Measurements from ENCODE around the gene CD81.

Gene CD81

DNA sequence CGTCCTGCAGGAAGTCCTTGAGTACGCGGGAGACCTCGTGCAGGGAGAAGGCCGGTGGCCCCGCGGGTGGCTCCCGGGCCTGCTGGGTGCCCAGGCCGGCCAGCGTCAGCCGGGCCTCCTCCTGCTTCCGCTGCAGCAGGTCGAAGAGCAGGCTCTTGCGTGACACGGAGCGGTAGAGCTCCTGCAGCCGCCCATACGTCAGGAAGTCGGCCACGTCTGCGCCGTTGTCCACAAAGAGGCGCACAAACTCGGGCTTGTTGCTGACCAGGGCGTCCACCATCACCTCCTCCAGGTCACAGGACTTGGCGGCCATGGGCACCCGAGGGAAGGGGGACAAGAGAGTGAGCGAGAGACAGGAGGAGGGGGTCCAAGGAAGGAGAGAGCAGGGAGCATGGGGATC lies 38.1 kb downstream of the CD81 start:
- peaks cover 1% of the 10 kb centered on the region for H3K4me1 ChIP-seq
- no peaks in the 10 kb centered on the region for H3K36me3 ChIP-seq
- no peak overlapping the region for H3K4me3 ChIP-seq (ENCODE audit: low read depth, low read length)
- H3K9me3 ChIP-seq, result no peaks in the 10 kb centered on the region
- no peak for TF ChIP-seq CTCF (IDR thresholded peaks at IDR 0.05; ENCODE audit: low read depth, low read length)
- H3K27me3 ChIP-seq, result no peaks in the 10 kb centered on the region
- no peak for DNase-seq

DNA sequence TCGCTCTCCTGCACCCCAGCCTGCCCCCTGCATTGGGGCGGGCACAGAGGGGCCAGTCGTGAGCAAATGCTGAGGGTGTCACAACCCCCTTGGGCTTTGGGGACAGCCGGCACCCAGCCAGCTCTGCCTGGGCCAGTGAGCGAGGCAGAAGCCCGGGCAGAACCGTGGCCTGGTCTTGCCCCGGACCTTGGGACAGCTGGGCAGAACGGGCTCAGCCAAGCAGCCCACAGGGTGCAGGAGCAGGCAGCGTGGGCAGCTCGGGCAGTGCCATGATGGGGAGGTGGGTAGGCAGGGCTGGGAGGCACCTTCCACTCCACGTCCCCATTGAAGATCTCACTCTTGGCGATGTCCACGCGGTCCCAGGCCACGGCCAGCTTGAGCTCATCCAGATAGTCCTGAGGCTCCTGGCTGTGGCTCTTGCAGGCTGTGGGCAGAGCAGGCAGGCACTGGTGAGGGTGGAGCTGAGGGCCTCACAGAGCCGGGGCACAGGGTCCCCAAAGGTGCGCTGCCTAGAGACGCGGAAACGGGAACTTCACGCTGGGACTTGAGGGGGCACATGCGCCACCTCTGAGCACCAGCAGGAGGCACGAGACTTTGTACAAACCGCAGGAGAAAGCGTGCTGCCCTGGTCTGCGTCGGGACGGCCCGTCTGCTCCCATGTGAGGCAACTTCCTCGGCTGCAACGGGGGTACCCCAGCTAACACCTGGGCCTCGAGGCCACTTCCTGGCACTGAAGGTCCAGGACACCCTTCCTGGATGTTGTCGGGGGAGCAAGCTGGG lies 38.7 kb downstream of the CD81 start:
- Histone ChIP-seq H3K4me1 (no peaks in the 10 kb centered on the region), H3K36me3 (no peaks in the 10 kb centered on the region), H3K27me3 (no peaks in the 10 kb centered on the region), H3K4me3 (ENCODE audit: low read depth, low read length) (no peak overlapping the region), H3K9me3 (no peaks in the 10 kb centered on the region)
- TF ChIP-seq CTCF (IDR thresholded peaks at IDR 0.05; ENCODE audit: low read depth, low read length), result 0 out of 2 replicates have a peak, but pooled peaks have one; percentile 4
- no peak for DNase-seq

DNA sequence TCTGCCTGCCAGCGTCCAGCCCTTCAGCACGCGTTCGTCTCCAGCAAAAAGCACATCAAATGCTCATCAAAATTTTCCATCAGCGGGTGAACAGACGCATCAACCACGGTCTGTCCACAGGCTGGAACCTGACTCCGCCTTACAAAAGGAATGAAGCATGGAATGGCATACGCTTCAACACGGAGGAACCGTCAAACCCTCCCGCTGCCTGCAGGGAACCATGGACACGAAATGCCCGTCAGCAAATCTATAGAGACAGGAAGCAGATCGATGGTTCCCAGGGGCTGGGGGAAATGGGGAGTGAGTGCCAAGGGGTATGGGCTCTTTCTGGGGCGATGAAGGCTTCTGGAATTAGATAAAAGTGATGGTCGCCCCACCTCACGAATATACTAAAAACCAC lies 39.7 kb downstream of the CD81 start:
- TF ChIP-seq CTCF (IDR thresholded peaks at IDR 0.05; ENCODE audit: low read depth, low read length), result no peak
- no peaks in the 10 kb centered on the region for H3K4me1 ChIP-seq
- H3K9me3 ChIP-seq, result no peaks in the 10 kb centered on the region
- H3K4me3 ChIP-seq (ENCODE audit: low read depth, low read length), result no peak overlapping the region
- no peaks in the 10 kb centered on the region for H3K27me3 ChIP-seq
- no peaks in the 10 kb centered on the region for H3K36me3 ChIP-seq
- no peak for DNase-seq

DNA sequence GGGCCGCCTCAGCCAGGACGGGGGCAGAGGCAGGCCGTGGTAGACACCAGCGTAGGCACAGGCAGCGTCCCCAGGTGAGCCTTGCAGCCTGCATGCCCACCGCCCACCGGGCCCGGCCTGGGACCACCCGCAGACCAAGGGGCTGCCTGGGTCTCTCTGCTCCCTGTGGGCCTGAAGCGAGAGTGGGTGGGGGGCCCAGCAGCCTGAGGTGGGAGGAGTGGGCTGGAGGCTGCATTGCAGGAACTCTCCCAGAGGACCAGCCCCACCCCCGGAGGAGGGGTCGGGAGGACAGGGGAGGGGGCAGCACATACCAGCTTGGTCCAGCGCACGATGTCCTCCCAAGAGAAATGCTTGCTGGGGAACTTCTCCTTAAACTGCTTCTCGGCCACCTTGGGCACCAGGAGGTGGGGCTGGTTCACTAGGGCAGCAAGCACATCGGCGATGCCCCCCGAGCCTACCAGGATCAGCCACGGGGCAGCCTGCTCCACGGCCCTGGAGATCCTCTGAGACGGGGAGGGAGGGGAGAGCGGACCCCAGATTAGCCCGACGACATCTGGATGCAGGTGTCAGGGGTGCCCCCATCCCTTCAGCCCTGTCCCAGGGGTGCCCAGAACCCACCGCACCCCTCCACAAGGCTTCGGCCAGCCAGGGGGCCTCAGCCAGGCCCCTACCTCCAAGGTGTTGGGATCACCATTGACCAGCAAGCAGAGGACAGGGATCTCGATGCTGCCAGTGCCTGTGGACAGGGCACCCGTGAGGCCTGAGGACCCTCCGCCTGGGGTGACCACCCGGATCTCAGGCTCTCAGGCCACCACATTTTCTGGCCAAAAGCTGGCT lies 41.0 kb downstream of the CD81 start:
- H3K9me3 ChIP-seq, result no peaks in the 10 kb centered on the region
- TF ChIP-seq CTCF (IDR thresholded peaks at IDR 0.05; ENCODE audit: low read depth, low read length), result no peak

GRCh38 chr11:2418693-2419360 lies 41.7 kb downstream of the CD81 start:
- TF ChIP-seq CTCF (IDR thresholded peaks at IDR 0.05; ENCODE audit: low read depth, low read length), result no peak
- Histone ChIP-seq H3K4me3 (ENCODE audit: low read depth, low read length) (no peak overlapping the region), H3K27me3 (no peaks in the 10 kb centered on the region), H3K4me1 (no peaks in the 10 kb centered on the region), H3K9me3 (no peaks in the 10 kb centered on the region), H3K36me3 (no peaks in the 10 kb centered on the region)
- DNase-seq, result no peak

More for the DNA sequence above, 41.0 kb downstream of the CD81 start:
- Histone ChIP-seq H3K27me3 (no peaks in the 10 kb centered on the region), H3K4me1 (no peaks in the 10 kb centered on the region), H3K4me3 (ENCODE audit: low read depth, low read length) (no peak overlapping the region), H3K36me3 (no peaks in the 10 kb centered on the region)
- no peak for DNase-seq

Measured in BE2C (cell line).